H1 (cell line): ENCODE measurements around the gene LPCAT1. TPM values are rescaled to one million over a fixed set of nuclear protein-coding genes. Genes with fewer than 3 reads are reported as not detected.

Experiments
- E2F6 ChIP-seq: IDR thresholded peaks from 2 replicates; pipeline ENCODE4 v1.6.1; 2012; ENCODE audit warnings: inconsistent platforms
- EZH2 ChIP-seq: fragments of 200-600 bp; sonication (generic); IDR thresholded peaks from 2 replicates; pipeline ENCODE4 v1.7.1; 2012; ENCODE audit warnings: low read depth, mild to moderate bottlenecking, moderate library complexity, low read length, inconsistent platforms; ENCODE audit not compliant: severe bottlenecking
- HDAC6 ChIP-seq: IDR thresholded peaks from one replicate; pipeline ENCODE4 v1.7.1; 2012; ENCODE audit warnings: low read depth, mild to moderate bottlenecking, inconsistent platforms, low read length, moderate library complexity
- POLR2A ChIP-seq, 2 experiments: IDR thresholded peaks; 1 replicate in 1 of 2; 2 replicates in 1 of 2; pipeline ENCODE4 v1.6.1; 2011; ENCODE audit warnings: low read depth in 2 of 2, low read length in 2 of 2, mild to moderate bottlenecking in 2 of 2; ENCODE audit errors: control extremely low read depth in 1 of 2
- POU5F1 ChIP-seq: IDR thresholded peaks from 2 replicates; pipeline ENCODE4 v1.6.1; 2011; ENCODE audit warnings: low read depth, mild to moderate bottlenecking, low read length, moderate library complexity
- RFX5 ChIP-seq: IDR thresholded peaks from 2 replicates; pipeline ENCODE4 v1.6.1; 2011; ENCODE audit warnings: low read depth, low read length, improper control_type of control experiment, borderline replicate concordance
- SUZ12 ChIP-seq: fragments of 200-600 bp; sonication (generic); IDR thresholded peaks from 2 replicates; pipeline ENCODE4 v1.6.1; 2012; ENCODE audit warnings: mild to moderate bottlenecking, inconsistent platforms, low read length, moderate library complexity, mixed read lengths
- polyA plus RNA-seq, 7 experiments: library from polyadenylated mRNA; depleted of rRNA in 3 of 7; stranded (reverse) in 5 of 7; unstranded in 2 of 7; fragments of >200 nt in 5 of 7; fragments of 200-250 nt in 2 of 7; gene quantifications; 1 replicate in 5 of 7; 2 replicates in 1 of 7; 4 replicates in 1 of 7; pipeline versions ENCODE4 v1.2.1 to v1.2.3, GENCODE V29; 2011 to 2013; ENCODE audit warnings: missing spikeins in 2 of 7, mixed read lengths in 2 of 7
- total RNA-seq: library from RNA; stranded (reverse); fragmentation: NEBNext Ultra II Directional; extraction: Animal tissue kit (Norgen Biotek cat#: 25700); gene quantifications from 2 replicates; pipeline ENCODE4 v1.2.1, GENCODE V29; 2021

Gene LPCAT1
- total and polyA plus RNA-seq, 2 of the 8 experiments (the other 6 are each of a cell fraction or from before 2014, with no cell fraction given), result 107 to 260 TPM

DNA sequence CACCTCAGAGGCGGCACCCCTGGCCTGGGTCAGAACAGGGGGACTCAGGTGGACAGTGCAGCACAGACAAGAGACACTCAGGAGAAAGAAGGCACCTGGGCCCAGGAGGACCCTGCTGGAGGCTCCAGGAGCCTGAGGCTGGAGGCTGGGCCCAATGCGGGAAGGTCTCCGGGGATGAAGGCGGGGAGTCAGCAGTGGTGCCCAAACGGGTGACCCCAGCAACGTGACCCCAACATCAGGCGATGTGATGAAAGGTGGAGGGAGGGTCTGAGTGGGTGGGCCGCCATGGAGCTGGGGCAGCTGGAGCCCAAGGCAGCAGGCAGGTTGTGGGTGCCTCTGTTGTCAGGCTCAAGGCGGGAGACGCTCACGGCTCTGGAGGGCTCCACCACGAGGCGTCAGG lies 37.5 kb downstream of the LPCAT1 start (continued):
- no peak for TF ChIP-seq E2F6
- no peak for TF ChIP-seq HDAC6
- no peak for TF ChIP-seq EZH2
- no peak for TF ChIP-seq POLR2A (IDR thresholded peaks at IDR 0.05; ENCODE audit: control extremely low read depth in 1 of 2, low read depth in 2 of 2, low read length in 2 of 2)
- TF ChIP-seq SUZ12, result no peak
- TF ChIP-seq RFX5, result no peak
- no peak for TF ChIP-seq POU5F1
